GM12892 (cell line): Measurements from ENCODE around the gene ACAP3.

Experiments
- POLR2A ChIP-seq: IDR thresholded peaks from 2 replicates; pipeline ENCODE4 v1.6.1; 2011; ENCODE audit warnings: low read depth, low read length, control low read depth
- POLR2AphosphoS5 ChIP-seq: IDR thresholded peaks from 2 replicates; pipeline ENCODE4 v1.6.1; 2011; ENCODE audit warnings: low read depth, low read length, control low read depth
- TAF1 ChIP-seq: IDR thresholded peaks from 2 replicates; pipeline ENCODE4 v1.6.1; 2011; ENCODE audit warnings: low read depth, mild to moderate bottlenecking, control low read depth, low read length, borderline replicate concordance

DNA sequence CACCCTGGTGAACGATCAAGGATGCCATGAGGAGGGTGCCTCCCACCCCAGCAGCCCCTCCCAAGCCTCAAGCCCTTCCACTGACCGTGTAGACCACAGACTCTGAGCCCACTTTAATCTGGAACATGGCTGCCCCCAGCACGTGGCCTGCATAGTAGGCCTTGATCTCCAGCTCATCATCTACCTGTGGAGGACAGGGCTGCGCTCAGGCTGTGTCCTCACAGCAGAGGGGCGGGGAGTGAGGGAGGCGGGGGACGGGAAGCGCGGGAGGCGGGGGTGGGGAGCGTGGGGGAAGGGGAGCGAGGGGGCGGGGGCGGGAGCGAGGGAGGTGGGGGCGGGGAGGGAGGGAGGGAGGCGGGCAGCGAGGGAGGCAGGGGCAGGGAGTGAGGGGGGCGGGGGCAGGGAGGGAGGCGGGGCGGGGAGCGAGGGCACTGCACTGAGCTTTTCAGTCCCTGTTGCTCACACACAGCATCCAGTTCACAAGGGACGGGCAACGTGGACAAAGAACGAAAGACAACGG, 7.8 kb upstream of the ACAP3 start:
- TF ChIP-seq POLR2AphosphoS5: no peak
- TF ChIP-seq TAF1: no peak
- TF ChIP-seq POLR2A: no peak
